HG03354 (cell line): ENCODE results near the gene MTOR.

Experiments used
- ATAC-seq: cut with Tn5 transposase; IDR thresholded peaks from one replicate; pipeline ENCODE4 v1.9.1; 2021; ENCODE audit warnings: mild to moderate bottlenecking; ENCODE audit not compliant: unreplicated experiment, poor library complexity, severe bottlenecking

Gene MTOR

GRCh38 chr1:11229203-11229602 is 33.1 kb downstream of the MTOR start:
- ATAC-seq, result no peak

GRCh38 chr1:11227106-11228077 is 35.0 kb downstream of the MTOR start:
- ATAC-seq, result no peak

GRCh38 chr1:11216074-11216473 is 46.3 kb downstream of the MTOR start:
- ATAC-seq, result no peak

GRCh38 chr1:11215381-11216005 is 46.9 kb downstream of the MTOR start:
- no peak for ATAC-seq

GRCh38 chr1:11214698-11215380 is 47.5 kb downstream of the MTOR start:
- no peak for ATAC-seq

- no peak for ATAC-seq
These were observed 50.3 kb downstream of the MTOR start for GRCh38 chr1:11211925-11212587.

GRCh38 chr1:11211461-11211860 is 50.9 kb downstream of the MTOR start:
- no peak for ATAC-seq

- ATAC-seq, result no peak
These were observed 54.3 kb downstream of the MTOR start for GRCh38 chr1:11207898-11208611.

GRCh38 chr1:11204396-11205190 is 57.8 kb downstream of the MTOR start:
- ATAC-seq, result no peak

- ATAC-seq, result no peak
These were observed 63.3 kb downstream of the MTOR start for GRCh38 chr1:11198851-11199594.

GRCh38 chr1:11198257-11198656 is 64.1 kb downstream of the MTOR start:
- no peak for ATAC-seq

- ATAC-seq, result no peak
These were observed 65.0 kb downstream of the MTOR start for GRCh38 chr1:11197359-11197758.

- ATAC-seq, result no peak
These were observed 65.4 kb downstream of the MTOR start for GRCh38 chr1:11196945-11197344.

- no peak for ATAC-seq
These were observed 67.8 kb downstream of the MTOR start for GRCh38 chr1:11194407-11195176.

GRCh38 chr1:11193376-11193775 is 69.0 kb downstream of the MTOR start:
- no peak for ATAC-seq

GRCh38 chr1:11188858-11189451 is 73.4 kb downstream of the MTOR start, which contains the start of gene ANGPTL7:
TSS of gene ANGPTL7 (plus strand) at chr1:11189355. CDS start at chr1:11189580, 225 bp downstream.
- no peak for ATAC-seq

- no peak for ATAC-seq
These were observed 74.0 kb downstream of the MTOR start for GRCh38 chr1:11188381-11188780.
